Neural crest cell (in vitro differentiated cells): Measurements from ENCODE around the gene NUDT14. TPM values are rescaled to one million over a fixed set of nuclear protein-coding genes. Genes with fewer than 3 reads are reported as not detected.

Experiments used
- DNase-seq: peaks from one replicate; pipeline ENCODE4 v3.0.0; 2021; ENCODE audit warnings: low read depth, mixed read lengths, low spot score
- H3K27ac Mint-ChIP-seq: one replicate; pipeline ENCODE4 v1.8.0; 2021; ENCODE audit warnings: mild to moderate bottlenecking, mixed read lengths; ENCODE audit not compliant: unreplicated experiment
- H3K27me3 Mint-ChIP-seq: 2 replicates; pipeline ENCODE4 v1.8.0; 2021; ENCODE audit warnings: low read depth, mild to moderate bottlenecking, mixed read lengths
- H3K36me3 Mint-ChIP-seq: 2 replicates; pipeline ENCODE4 v1.8.0; 2021; ENCODE audit warnings: low read depth, mild to moderate bottlenecking, mixed read lengths
- H3K4me1 Mint-ChIP-seq: 2 replicates; pipeline ENCODE4 v1.8.0; 2021; ENCODE audit warnings: mixed read lengths
- H3K4me3 Mint-ChIP-seq: one replicate; pipeline ENCODE4 v1.8.0; 2021; ENCODE audit warnings: mild to moderate bottlenecking, mixed read lengths
- H3K9me3 Mint-ChIP-seq: 2 replicates; pipeline ENCODE4 v1.8.0; 2021; ENCODE audit warnings: mixed read lengths
- CTCF ChIP-seq: fragments of 200-600 bp; sonication (generic); conservative IDR thresholded peaks from 2 replicates; pipeline ENCODE4 v1.5.0; 2021; ENCODE audit warnings: antibody characterized with exemption, mild to moderate bottlenecking
- total RNA-seq: library from RNA; stranded (reverse); gene quantifications from 2 replicates; pipeline ENCODE4 v1.2.1, GENCODE V29; 2021

NUDT14 gene
- total RNA-seq, 1 donor from 2014 or later = 25.6 TPM

GRCh38 chr14:105182296-105183020 is 1.3 kb upstream of the NUDT14 start:
- no peaks in the 10 kb centered on the region for H3K9me3 Mint-ChIP-seq
- no peaks in the 10 kb centered on the region for H3K4me1 Mint-ChIP-seq
- peaks cover 13% of the 10 kb centered on the region for H3K27me3 Mint-ChIP-seq
- no peaks in the 10 kb centered on the region for H3K36me3 Mint-ChIP-seq
- TF ChIP-seq CTCF = no peak
- no peak overlapping the region for H3K27ac Mint-ChIP-seq
- DNase-seq = no peak
- H3K4me3 Mint-ChIP-seq = peak overlapping the region; percentile 86

GRCh38 chr14:105181549-105182295 is 610 bp upstream of the NUDT14 start:
- Mint-ChIP-seq H3K36me3 (no peaks in the 10 kb centered on the region), H3K4me3 (peak overlapping the region; percentile 86), H3K9me3 (no peaks in the 10 kb centered on the region), H3K4me1 (no peaks in the 10 kb centered on the region), H3K27ac (no peak overlapping the region), H3K27me3 (peaks cover 13% of the 10 kb centered on the region)
- no peak for TF ChIP-seq CTCF
- DNase-seq = no peak

DNA sequence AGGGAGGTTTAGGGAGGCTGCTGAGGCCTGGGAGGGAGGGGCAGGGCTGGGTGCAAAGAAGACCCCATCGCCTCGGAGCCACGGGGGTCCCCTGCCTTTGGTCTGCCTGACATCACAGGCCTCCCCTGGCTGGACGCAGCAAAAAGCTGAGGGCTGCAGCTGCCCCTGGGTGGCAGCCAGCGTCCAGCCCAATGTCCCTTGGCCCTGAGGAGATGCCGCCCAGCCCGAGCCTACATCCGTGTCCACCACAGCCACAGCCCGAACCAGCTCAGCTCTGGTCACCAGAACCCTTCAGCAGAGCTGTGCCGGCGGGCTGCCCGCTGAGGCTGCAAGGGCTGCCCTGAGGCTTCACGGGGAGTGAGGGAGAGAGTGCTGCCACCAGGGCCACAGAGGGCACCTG is 1.9 kb downstream of the NUDT14 start:
- no peaks in the 10 kb centered on the region for H3K9me3 Mint-ChIP-seq
- no peak for TF ChIP-seq CTCF
- no peak for DNase-seq
- H3K27ac Mint-ChIP-seq = no peak overlapping the region
- H3K4me1 Mint-ChIP-seq = no peaks in the 10 kb centered on the region
- H3K27me3 Mint-ChIP-seq = peaks cover 10% of the 10 kb centered on the region
- no peaks in the 10 kb centered on the region for H3K36me3 Mint-ChIP-seq
- peak overlapping the region; percentile 34 for H3K4me3 Mint-ChIP-seq

DNA sequence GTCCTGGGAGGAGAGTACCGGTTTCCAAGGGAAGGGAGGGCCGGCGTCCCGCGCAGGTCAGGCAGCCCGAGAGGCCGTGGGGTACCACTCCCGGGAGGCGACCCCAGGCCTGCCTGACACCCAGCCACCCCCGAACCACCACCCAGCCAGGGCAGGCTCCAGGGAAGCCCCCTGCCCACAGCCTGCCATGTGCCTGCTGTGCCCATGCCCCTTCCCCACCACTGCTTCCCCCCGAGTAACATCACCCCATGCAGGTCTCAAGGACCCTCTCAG is 2.3 kb downstream of the NUDT14 start:
- no peak overlapping the region for H3K27ac Mint-ChIP-seq

More for the DNA sequence above, 2.3 kb downstream of the NUDT14 start:
- Mint-ChIP-seq H3K9me3 (no peaks in the 10 kb centered on the region), H3K36me3 (no peaks in the 10 kb centered on the region), H3K4me1 (no peaks in the 10 kb centered on the region), H3K4me3 (peak overlapping the region; percentile 68), H3K27me3 (peaks cover 9% of the 10 kb centered on the region)
- no peak for DNase-seq
- TF ChIP-seq CTCF = no peak
